NAMALWA (cell line): ENCODE data around the gene TM7SF3.

Source experiments
- DNase-seq: peaks from one replicate; pipeline ENCODE4 v3.0.0-alpha.2; 2015; ENCODE audit warnings: low spot score

Gene TM7SF3

DNA sequence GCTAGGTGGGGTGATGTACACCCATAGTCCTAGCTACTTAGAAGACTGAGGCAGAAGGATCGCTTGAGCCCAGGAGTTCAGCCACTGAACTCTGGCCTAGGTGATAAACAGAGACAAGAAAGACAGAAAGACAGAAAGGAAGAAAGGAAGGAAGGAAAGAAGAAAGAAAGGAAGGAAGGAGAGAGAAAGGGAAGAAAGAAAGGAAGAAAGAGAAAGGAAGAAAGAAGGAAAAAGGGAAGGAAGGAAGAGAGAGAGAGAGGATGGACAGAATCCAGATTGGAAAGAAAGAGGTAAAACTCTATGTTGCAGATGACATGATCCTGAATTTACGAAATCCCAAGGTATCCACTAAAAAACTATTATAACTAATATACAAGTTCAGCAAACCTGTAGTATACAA lies 84.6 kb downstream of the TM7SF3 start:
- no peak for DNase-seq

DNA sequence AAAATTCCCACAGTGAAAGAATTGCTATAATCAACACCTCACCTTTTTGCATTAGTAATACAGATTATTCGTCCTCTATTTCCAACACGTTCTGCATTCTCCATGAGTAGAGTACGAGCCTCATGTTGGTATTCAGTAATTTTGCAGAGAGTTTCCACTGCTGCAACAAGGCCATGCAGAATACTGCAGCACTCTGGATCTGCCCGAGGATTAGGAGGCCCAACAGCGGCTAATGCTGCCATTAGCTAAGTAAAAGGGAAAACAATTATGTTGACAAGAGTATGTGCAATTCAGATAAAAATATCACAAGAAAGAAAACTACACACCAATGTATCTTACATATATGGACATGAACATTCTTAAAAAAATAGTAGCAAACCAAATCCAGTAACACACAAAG lies 85.5 kb downstream of the TM7SF3 start:
- DNase-seq: no peak
